H9 (cell line): ENCODE measurements around the gene CCDC187. TPM values are rescaled to one million over a fixed set of nuclear protein-coding genes. Genes with fewer than 3 reads are reported as not detected.

Experiments
- DNase-seq: peaks from one replicate; pipeline ENCODE4 v3.0.0-alpha.2; 2017
- H2AFZ ChIP-seq: one replicate; pipeline ENCODE4 v1.6.1; 2013; ENCODE audit warnings: mild to moderate bottlenecking, low read length, control low read depth, moderate library complexity
- H2AK5ac ChIP-seq: 2 replicates; pipeline ENCODE4 v1.6.1; 2013; ENCODE audit warnings: low read length, control low read depth, mixed read lengths; ENCODE audit not compliant: insufficient read length
- H2BK120ac ChIP-seq: one replicate; pipeline ENCODE4 v1.6.1; 2013; ENCODE audit warnings: low read depth, mild to moderate bottlenecking, low read length, control low read depth, inconsistent platforms; ENCODE audit not compliant: poor library complexity, severe bottlenecking
- H2BK12ac ChIP-seq: 2 replicates; pipeline ENCODE4 v1.6.1; 2013; ENCODE audit warnings: low read length, control low read depth, mixed read lengths, low read depth; ENCODE audit not compliant: insufficient read length
- H2BK15ac ChIP-seq: 2 replicates; pipeline ENCODE4 v1.6.1; 2013; ENCODE audit warnings: low read depth, low read length, control low read depth
- H2BK20ac ChIP-seq: one replicate; pipeline ENCODE4 v1.6.1; 2013; ENCODE audit warnings: low read depth, mild to moderate bottlenecking, low read length, control low read depth, inconsistent platforms; ENCODE audit not compliant: poor library complexity, severe bottlenecking
- H2BK5ac ChIP-seq: 2 replicates; pipeline ENCODE4 v1.6.1; 2013; ENCODE audit warnings: low read length, control low read depth, mixed read lengths; ENCODE audit not compliant: insufficient read length
- H3K14ac ChIP-seq: 2 replicates; pipeline ENCODE4 v1.6.1; 2013; ENCODE audit warnings: low read length, control low read depth; ENCODE audit not compliant: insufficient read depth
- H3K18ac ChIP-seq: 2 replicates; pipeline ENCODE4 v1.6.1; 2013; ENCODE audit warnings: low read depth, mild to moderate bottlenecking, mixed read lengths, low read length, control low read depth; ENCODE audit not compliant: insufficient read length
- H3K23ac ChIP-seq: 2 replicates; pipeline ENCODE4 v1.6.1; 2013; ENCODE audit warnings: low read length, control low read depth, mixed read lengths, low read depth; ENCODE audit not compliant: insufficient read length
- H3K23me2 ChIP-seq: 2 replicates; pipeline ENCODE4 v1.6.1; 2013; ENCODE audit warnings: low read depth, mild to moderate bottlenecking, mixed read lengths, low read length, control low read depth; ENCODE audit not compliant: insufficient read length, poor library complexity, severe bottlenecking
- H3K27ac ChIP-seq: 2 replicates; pipeline ENCODE4 v1.5.1; 2013; ENCODE audit warnings: low read length, control low read depth, mixed read lengths, low read depth; ENCODE audit not compliant: insufficient read length
- H3K27me3 ChIP-seq: 2 replicates; pipeline ENCODE4 v1.6.1; 2013; ENCODE audit warnings: low read length, control low read depth, inconsistent platforms; ENCODE audit not compliant: insufficient read depth
- H3K4ac ChIP-seq: 2 replicates; pipeline ENCODE4 v1.6.1; 2013; ENCODE audit warnings: low read depth, mild to moderate bottlenecking, control low read depth, inconsistent platforms, low read length, moderate library complexity
- H3K4me1 ChIP-seq: 2 replicates; pipeline ENCODE4 v1.6.1; 2013; ENCODE audit warnings: low read length, control low read depth, inconsistent platforms; ENCODE audit not compliant: insufficient read depth
- H3K4me2 ChIP-seq: 2 replicates; pipeline ENCODE4 v1.6.1; 2013; ENCODE audit warnings: low read length, control low read depth, mixed read lengths; ENCODE audit not compliant: insufficient read length, insufficient read depth
- H3K56ac ChIP-seq: 2 replicates; pipeline ENCODE4 v1.6.1; 2013; ENCODE audit warnings: low read depth, mild to moderate bottlenecking, mixed read lengths, low read length, control low read depth; ENCODE audit not compliant: insufficient read length
- H3K79me1 ChIP-seq: 2 replicates; pipeline ENCODE4 v1.6.1; 2013; ENCODE audit warnings: low read depth, mild to moderate bottlenecking, moderate library complexity, low read length, control low read depth, inconsistent platforms; ENCODE audit not compliant: insufficient read depth, poor library complexity, severe bottlenecking
- H3K79me2 ChIP-seq: 2 replicates; pipeline ENCODE4 v1.6.1; 2013; ENCODE audit warnings: low read length, control low read depth, inconsistent platforms; ENCODE audit not compliant: insufficient read depth
- H3K9ac ChIP-seq: 2 replicates; pipeline ENCODE4 v1.6.1; 2013; ENCODE audit warnings: low read length, control low read depth, mixed read lengths; ENCODE audit not compliant: insufficient read length; ENCODE audit errors: extremely low read depth
- H3K9me3 ChIP-seq: one replicate; pipeline ENCODE4 v1.6.1; 2013; ENCODE audit warnings: low read depth, low read length, inconsistent platforms; ENCODE audit not compliant: control insufficient read depth
- H3T11ph ChIP-seq: one replicate; pipeline ENCODE4 v1.6.1; 2013; ENCODE audit warnings: mild to moderate bottlenecking, low read length, control low read depth, inconsistent platforms
- H4K20me1 ChIP-seq: one replicate; pipeline ENCODE4 v1.6.1; 2013; ENCODE audit not compliant: control insufficient read depth, insufficient read length, insufficient read depth
- H4K5ac ChIP-seq: 2 replicates; pipeline ENCODE4 v1.6.1; 2013; ENCODE audit warnings: low read depth, mild to moderate bottlenecking, mixed read lengths, low read length, control low read depth; ENCODE audit not compliant: insufficient read length
- H4K8ac ChIP-seq: replicated peaks from 2 replicates; pipeline ENCODE4 v1.6.1; 2013; ENCODE audit warnings: low read length, control low read depth, mixed read lengths, low read depth; ENCODE audit not compliant: insufficient read length
- H4K91ac ChIP-seq: 2 replicates; pipeline ENCODE4 v1.6.1; 2013; ENCODE audit warnings: low read depth, mild to moderate bottlenecking, moderate library complexity, mixed read lengths, low read length, control low read depth; ENCODE audit not compliant: insufficient read length
- H3K27ac Mint-ChIP-seq, 3 experiments: 2 replicates in 2 of 3; 3 replicates in 1 of 3; pipeline ENCODE4 v1.8.0; 2020 to 2021; ENCODE audit warnings: mixed read lengths in 3 of 3, mild to moderate bottlenecking in 1 of 3, moderate library complexity in 1 of 3
- H3K27me3 Mint-ChIP-seq: 2 replicates; pipeline ENCODE4 v1.8.0; 2021; ENCODE audit warnings: low read depth, mild to moderate bottlenecking, moderate library complexity, mixed read lengths
- H3K36me3 Mint-ChIP-seq, 3 experiments: 2 replicates in 2 of 3; 3 replicates in 1 of 3; pipeline ENCODE4 v1.8.0; 2020 to 2021; ENCODE audit warnings: low read depth in 3 of 3, mixed read lengths in 3 of 3; ENCODE audit not compliant: insufficient read depth in 1 of 3
- H3K4me1 Mint-ChIP-seq, 2 experiments: 2 replicates each; pipeline ENCODE4 v1.8.0; 2020; ENCODE audit warnings: mixed read lengths in 2 of 2
- H3K4me3 Mint-ChIP-seq, 2 experiments: 2 replicates in 1 of 2; 3 replicates in 1 of 2; pipeline ENCODE4 v1.8.0; 2020 to 2021; ENCODE audit warnings: mild to moderate bottlenecking in 2 of 2, mixed read lengths in 2 of 2, moderate library complexity in 1 of 2
- H3K9me3 Mint-ChIP-seq, 2 experiments: 2 replicates in 1 of 2; 3 replicates in 1 of 2; pipeline ENCODE4 v1.8.0; 2020; ENCODE audit warnings: mild to moderate bottlenecking in 2 of 2, mixed read lengths in 2 of 2, moderate library complexity in 1 of 2
- CTCF ChIP-seq: fragments of 200-600 bp; sonication (generic); conservative IDR thresholded peaks from 3 replicates; pipeline ENCODE4 v1.8.0; 2021; ENCODE audit warnings: antibody characterized with exemption, mild to moderate bottlenecking
- WGBS: extraction: QIAGEN DNeasy Blood & Tissue Kit; methylation state at CpG from one replicate; pipeline ENCODE4 v1.1.7; 2013; ENCODE audit warnings: missing lambda C conversion rate, low lambda C conversion rate, mixed read lengths; ENCODE audit not compliant: insufficient read length; ENCODE audit errors: extremely low coverage; 5-methylcytosine and 5-hydroxymethylcytosine counted together
- total RNA-seq: library from RNA; stranded (reverse); gene quantifications from 2 replicates; pipeline ENCODE4 v1.2.1, GENCODE V29; 2021

The CCDC187 gene
- total RNA-seq, 1 experiment from 2014 or later: 0.07 TPM

- no peak overlapping the region for H3T11ph ChIP-seq
- Mint-ChIP-seq H3K9me3 (no peaks in the 10 kb centered on the region), H3K27ac (no peak overlapping the region), H3K36me3 (no peaks in the 10 kb centered on the region), H3K4me1 (peaks cover 3% of the 10 kb centered on the region in 2 experiments; a peak in 3 of 4 replicates), H3K27me3 (no peaks in the 10 kb centered on the region; the same call in 1 of the 2 replicates), H3K4me3 (no peak overlapping the region)
- H3K23ac ChIP-seq: no peak overlapping the region
- H3K27ac ChIP-seq: no peak overlapping the region
- H2BK12ac ChIP-seq: no peak overlapping the region
- H2BK20ac ChIP-seq: no peak overlapping the region
- no CpG with 5 or more reads among the region's 16 CpGs for WGBS
- no peak overlapping the region for H3K4me2 ChIP-seq
- no peak overlapping the region for H2AFZ ChIP-seq
- no peak overlapping the region for H3K18ac ChIP-seq
- no peak overlapping the region for H3K4ac ChIP-seq
- H3K23me2 ChIP-seq: no peaks in the 10 kb centered on the region
- H3K4me1 ChIP-seq: no peaks in the 10 kb centered on the region
- H4K20me1 ChIP-seq: no peaks in the 10 kb centered on the region
- no peak for DNase-seq
- H3K27me3 ChIP-seq: no peaks in the 10 kb centered on the region
- H3K79me1 ChIP-seq: no peaks in the 10 kb centered on the region
- TF ChIP-seq CTCF: no peak
- H3K14ac ChIP-seq: no peak overlapping the region
- no peak overlapping the region for H3K56ac ChIP-seq
- no peak overlapping the region for H4K5ac ChIP-seq
- H3K9ac ChIP-seq: no peak overlapping the region
- H4K8ac ChIP-seq: no peak overlapping the region
- peaks cover 12% of the 10 kb centered on the region for H3K9me3 ChIP-seq
- H4K91ac ChIP-seq: no peak overlapping the region
- H2BK5ac ChIP-seq: no peak overlapping the region
- no peak overlapping the region for H2BK120ac ChIP-seq
- H3K79me2 ChIP-seq: no peaks in the 10 kb centered on the region
- H2BK15ac ChIP-seq: no peak overlapping the region
- H2AK5ac ChIP-seq: no peak overlapping the region
Measured at GRCh38 chr9:136295055-136295454, 8.8 kb downstream of the CCDC187 start.
